A549 (cell line): Measurements from ENCODE around the gene TREM2. TPM values are rescaled to one million over a fixed set of nuclear protein-coding genes. Genes with fewer than 3 reads are reported as not detected.

ENCODE experiments used
- ATAC-seq, 2 experiments: fragments of 200-7000 bp in 1 of 2; fragments of >200 bp in 1 of 2; cut with Nextera tagmentation in 1 of 2; cut with Tn5 transposase in 1 of 2; 3 replicates each; pipeline versions ENCODE4 v1.8.0 to v1.9.1; 2018 to 2020; ENCODE audit warnings: mild to moderate bottlenecking in 1 of 2, moderate library complexity in 1 of 2
- CTCF ChIA-PET: fragments of 300-600 bp; sonication (Branson Sonifier 250); formaldehyde crosslinking; extraction: SDS; loops from one replicate; lab custom pipeline; 2021; ENCODE audit warnings: antibody characterized with exemption, inconsistent platforms; lab: Yijun Ruan, JAX
- POLR2A ChIA-PET: fragments of 350-600 bp; formaldehyde crosslinking; extraction: SDS; loops from one replicate; lab custom pipeline; 2021; ENCODE audit warnings: antibody characterized with exemption, inconsistent platforms; lab: Yijun Ruan, JAX
- DNase-seq, 2 experiments: peaks; one replicate each; pipeline versions ENCODE4 v3.0.0 to v3.0.0-alpha.2; 2011 to 2016; ENCODE audit warnings: low read depth in 1 of 2, low spot score in 1 of 2
- FAIRE-seq: peaks from 2 replicates; lab custom pipeline; 2011; peaks lifted over from hg19 to GRCh38; lab: Jason Lieb, UNC
- H3K27ac ChIP-seq, 2 experiments: fragments of >200 bp; sonication (Bioruptor Twin); formaldehyde crosslinking; 3 replicates each; pipeline ENCODE4 v1.5.1; 2016 to 2017
- H3K4me1 ChIP-seq: fragments of >200 bp; sonication (Bioruptor Twin); formaldehyde crosslinking; 3 replicates; pipeline ENCODE4 v1.6.1; 2016
- H3K4me2 ChIP-seq: fragments of >200 bp; sonication (Bioruptor Twin); formaldehyde crosslinking; 3 replicates; pipeline ENCODE4 v1.6.1; 2016
- H3K4me3 ChIP-seq: fragments of >200 bp; sonication (Bioruptor Twin); formaldehyde crosslinking; 3 replicates; pipeline ENCODE4 v1.5.1; 2016
- H3K9me3 ChIP-seq: fragments of >200 bp; sonication (Bioruptor Twin); formaldehyde crosslinking; 3 replicates; pipeline ENCODE4 v1.6.1; 2016
- BHLHE40 ChIP-seq: IDR thresholded peaks from 2 replicates; pipeline ENCODE4 v1.6.1; 2012; ENCODE audit warnings: low read depth, low read length, inconsistent platforms
- CBX8 ChIP-seq: fragments of 200-600 bp; sonication (generic); IDR thresholded peaks from 2 replicates; pipeline ENCODE4 v1.6.1; 2016
- CEBPB ChIP-seq, 2 experiments: fragments of >200 bp in 1 of 2; sonication (Bioruptor Twin) in 1 of 2; formaldehyde crosslinking in 1 of 2; IDR thresholded peaks; 2 replicates each; pipeline ENCODE4 v1.6.1; 2012 to 2016
- CHD2 ChIP-seq: fragments of 150-350 bp; IDR thresholded peaks from 2 replicates; pipeline ENCODE4 v1.6.1; 2014; ENCODE audit warnings: low read length; ENCODE audit not compliant: partially characterized antibody
- CHD4 ChIP-seq: fragments of 200-600 bp; sonication (generic); IDR thresholded peaks from 2 replicates; pipeline ENCODE4 v1.6.1; 2016; ENCODE audit warnings: antibody characterized with exemption, mild to moderate bottlenecking, borderline replicate concordance
- CTCF ChIP-seq: fragments of >200 bp; sonication (Bioruptor Twin); formaldehyde crosslinking; IDR thresholded peaks from 3 replicates; pipeline ENCODE4 v1.5.1; 2016
- EHMT2 ChIP-seq: fragments of 200-600 bp; sonication (generic); IDR thresholded peaks from 2 replicates; pipeline ENCODE4 v1.6.1; 2016; ENCODE audit warnings: antibody characterized with exemption, low read depth, mild to moderate bottlenecking, moderate library complexity
- ELK1 ChIP-seq: fragments of 150-350 bp; IDR thresholded peaks from 2 replicates; pipeline ENCODE4 v1.6.1; 2014; ENCODE audit warnings: low read depth, mild to moderate bottlenecking, low read length
- EP300 ChIP-seq, 2 experiments: fragments of >200 bp; sonication (Bioruptor Twin); formaldehyde crosslinking; IDR thresholded peaks; 2 replicates in 1 of 2; 3 replicates in 1 of 2; pipeline ENCODE4 v1.6.1; 2016 to 2017
- GATA3 ChIP-seq: IDR thresholded peaks from 2 replicates; pipeline ENCODE4 v1.6.1; 2012; ENCODE audit warnings: borderline replicate concordance
- HEYL ChIP-seq: fragments of 250-450 bp; sonication (Bioruptor Pico); IDR thresholded peaks from 2 replicates; pipeline ENCODE4 v1.8.0; 2021; ENCODE audit warnings: mild to moderate bottlenecking, moderate library complexity
- KDM5A ChIP-seq: fragments of 200-600 bp; sonication (generic); IDR thresholded peaks from 2 replicates; pipeline ENCODE4 v1.6.1; 2016; ENCODE audit warnings: antibody characterized with exemption, mild to moderate bottlenecking
- MAFK ChIP-seq: fragments of 450-650 bp; IDR thresholded peaks from 2 replicates; pipeline ENCODE4 v1.6.1; 2014; ENCODE audit not compliant: partially characterized antibody
- NFE2L2 ChIP-seq: fragments of 150-350 bp; conservative IDR thresholded peaks from 2 replicates; pipeline ENCODE4 v1.6.1; 2014; ENCODE audit warnings: low read length
- NPAS2 ChIP-seq: fragments of 250-450 bp; sonication (Bioruptor Pico); IDR thresholded peaks from 2 replicates; pipeline ENCODE4 v1.8.0; 2022; ENCODE audit warnings: mild to moderate bottlenecking, moderate library complexity, borderline replicate concordance
- NR3C1 ChIP-seq: fragments of >200 bp; sonication (Bioruptor Twin); formaldehyde crosslinking; IDR thresholded peaks from 3 replicates; pipeline ENCODE4 v1.6.1; 2017
- PBX3 ChIP-seq: IDR thresholded peaks from 2 replicates; pipeline ENCODE4 v1.6.1; 2012
- PHF8 ChIP-seq: fragments of 200-600 bp; sonication (generic); IDR thresholded peaks from 2 replicates; pipeline ENCODE4 v1.6.1; 2016; ENCODE audit warnings: low read depth, mild to moderate bottlenecking, antibody characterized with exemption, moderate library complexity, borderline replicate concordance
- RAD21 ChIP-seq, 2 experiments: fragments of >200 bp in 1 of 2; sonication (Bioruptor Twin) in 1 of 2; formaldehyde crosslinking in 1 of 2; IDR thresholded peaks in 1 of 2; conservative IDR thresholded peaks in 1 of 2; 2 replicates in 1 of 2; 3 replicates in 1 of 2; pipeline ENCODE4 v1.6.1; 2012 to 2018; ENCODE audit warnings: inconsistent platforms in 1 of 2
- RFX5 ChIP-seq: fragments of 450-650 bp; IDR thresholded peaks from 2 replicates; pipeline ENCODE4 v1.7.1; 2014; ENCODE audit warnings: antibody characterized with exemption, mild to moderate bottlenecking, moderate library complexity
- RNF2 ChIP-seq: fragments of 200-600 bp; sonication (generic); IDR thresholded peaks from 2 replicates; pipeline ENCODE4 v1.6.1; 2016; ENCODE audit warnings: low read depth, mild to moderate bottlenecking, antibody characterized with exemption, moderate library complexity, borderline replicate concordance
- TFCP2L1 ChIP-seq: fragments of 250-450 bp; sonication (Bioruptor Pico); IDR thresholded peaks from 2 replicates; pipeline ENCODE4 v1.5.0; 2021; ENCODE audit warnings: mild to moderate bottlenecking
- ZFP36 ChIP-seq: fragments of 450-650 bp; IDR thresholded peaks from 2 replicates; pipeline ENCODE4 v1.6.1; 2014; ENCODE audit warnings: borderline replicate concordance; ENCODE audit not compliant: partially characterized antibody
- WGBS: methylation state at CpG from one replicate; pipeline ENCODE4 v1.1.6; 2017; ENCODE audit errors: missing lambda C conversion rate; 5-methylcytosine and 5-hydroxymethylcytosine counted together
- polyA plus RNA-seq, 4 experiments: library from polyadenylated mRNA; depleted of rRNA in 3 of 4; stranded (reverse); fragments of >200 nt; fragmentation: RNase III in 1 of 4; extraction: RNeasy Plus Mini Kit Qiagen cat#74134 plus additional on column Dnase treatment in 1 of 4; gene quantifications; 2 replicates in 3 of 4; 3 replicates in 1 of 4; pipeline ENCODE4 v1.2.3, GENCODE V29; 2011 to 2017
- TF ChIP-seq, protein P1 (sequence below): fragments of >200 bp; sonication (Bioruptor Twin); formaldehyde crosslinking; IDR thresholded peaks from 2 replicates; pipeline ENCODE4 v1.6.1; 2016

TREM2 gene
- polyA plus RNA-seq, 2 of the 4 experiments (the other 2 are of a cell fraction): not detected

DNA sequence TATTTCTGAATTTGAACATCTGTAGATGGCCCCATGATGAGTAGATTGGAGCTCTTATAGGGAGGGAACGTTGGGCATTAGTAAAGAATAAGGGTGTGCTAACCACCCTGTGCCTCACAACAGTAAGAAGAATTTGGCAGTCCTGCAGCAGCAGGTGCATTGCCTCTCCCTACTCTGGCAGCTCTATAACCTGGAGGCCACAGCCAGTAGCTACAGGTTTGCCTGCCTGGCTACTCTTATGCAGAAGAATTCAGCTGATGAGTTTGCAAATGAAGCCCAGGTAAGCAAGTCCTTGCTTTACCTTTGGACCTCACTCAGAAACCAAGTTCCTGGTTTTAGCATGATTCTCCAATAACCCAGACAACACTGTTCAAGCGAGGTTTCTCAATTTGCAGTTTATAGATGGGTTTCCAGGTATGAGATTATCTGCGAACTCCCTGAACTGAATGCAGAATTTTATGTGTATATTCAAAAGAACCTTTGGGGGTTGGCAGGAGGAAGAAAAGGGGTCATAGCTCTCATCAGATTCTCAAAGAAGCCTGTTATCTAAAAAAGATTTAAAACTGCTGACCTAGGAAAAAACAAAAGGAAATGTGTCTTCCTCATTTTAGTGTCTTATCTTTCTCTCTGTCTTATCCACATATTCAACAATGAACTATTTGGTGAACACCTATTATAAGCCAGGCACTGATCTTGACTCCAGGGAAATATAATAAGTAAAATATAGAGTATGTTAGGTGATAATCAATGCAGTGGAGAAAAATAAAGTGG lies 27.7 kb downstream of the TREM2 start:
- FAIRE-seq (no peak), ATAC-seq (no peak), DNase-seq (no peak)
- H3K27ac ChIP-seq: no peak overlapping the region
- no peak overlapping the region for H3K4me2 ChIP-seq
- WGBS: 48% methylated on average over 3 of the region's 3 CpGs
- H3K9me3 ChIP-seq: no peaks in the 10 kb centered on the region
- no peaks in the 10 kb centered on the region for H3K4me1 ChIP-seq
- CTCF ChIA-PET: interaction anchor here (1.4 kb wide), 1 partner anchor 47 kb away, joined by 5 read pairs; no protein-coding TSS in a partner anchor
- TF ChIP-seq NFE2L2 (no peak), TFCP2L1 (CRISPR knock-in tag) (no peak), MAFK (peak; percentile 85), BHLHE40 (no peak)
- POLR2A ChIA-PET: no interaction called here
- no peak overlapping the region for H3K4me3 ChIP-seq

GRCh38 chr6:41132254-41132653 lies 30.7 kb downstream of the TREM2 start:
- Histone ChIP-seq H3K4me3 (no peak overlapping the region), H3K27ac (no peak overlapping the region), H3K9me3 (no peaks in the 10 kb centered on the region), H3K4me1 (no peaks in the 10 kb centered on the region), H3K4me2 (no peak overlapping the region)
- no peak for FAIRE-seq
- WGBS: 50% methylated on average over 2 of the region's 2 CpGs
- no peak for DNase-seq
- POLR2A ChIA-PET: no interaction called here
- CTCF ChIA-PET: no interaction called here
- ATAC-seq: no peak
- TF ChIP-seq EP300 (IDR thresholded peaks at IDR 0.05): no peak
- no peak for TF ChIP-seq CHD2
- TF ChIP-seq ELK1: no peak
- TF ChIP-seq RAD21 (conservative IDR thresholded peaks at IDR 0.05 in 1 of 2, IDR thresholded peaks at IDR 0.05 in 1 of 2): no peak
- no peak for TF ChIP-seq PBX3
- TF ChIP-seq EHMT2: no peak
- no peak for TF ChIP-seq RNF2
- no peak for TF ChIP-seq ZFP36
- TF ChIP-seq BHLHE40: no peak
- no peak for TF ChIP-seq GATA3
- no peak for TF ChIP-seq TFCP2L1 (CRISPR knock-in tag)
- TF ChIP-seq, protein P1, sequence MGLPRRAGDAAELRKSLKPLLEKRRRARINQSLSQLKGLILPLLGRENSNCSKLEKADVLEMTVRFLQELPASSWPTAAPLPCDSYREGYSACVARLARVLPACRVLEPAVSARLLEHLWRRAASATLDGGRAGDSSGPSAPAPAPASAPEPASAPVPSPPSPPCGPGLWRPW: no peak

GRCh38 chr6:41125282-41125681 lies 37.6 kb downstream of the TREM2 start:
- Histone ChIP-seq H3K4me2 (no peak overlapping the region), H3K4me1 (no peaks in the 10 kb centered on the region), H3K9me3 (no peaks in the 10 kb centered on the region), H3K4me3 (no peak overlapping the region), H3K27ac (no peak overlapping the region)
- TF ChIP-seq PHF8 (no peak), CTCF (no peak), CBX8 (no peak), NPAS2 (CRISPR knock-in tag) (no peak), NR3C1 (no peak), KDM5A (no peak), HEYL (CRISPR knock-in tag) (no peak), CHD4 (no peak), RFX5 (no peak), CEBPB (IDR thresholded peaks at IDR 0.05) (no peak), EP300 (IDR thresholded peaks at IDR 0.05) (no peak)
- DNase-seq (no peak), ATAC-seq (no peak), FAIRE-seq (no peak)
- WGBS: 77% methylated on average over 3 of the region's 3 CpGs
- POLR2A ChIA-PET: no interaction called here
- CTCF ChIA-PET: no interaction called here
